Measurements from ENCODE around the gene TLK2. TPM values are rescaled to one million over a fixed set of nuclear protein-coding genes. Genes with fewer than 3 reads are reported as not detected.
"Not testable (repeated sequence)": the region's sequence is repeated elsewhere in the genome, so short reads cannot be mapped to it uniquely, and the experiment has no call there.

Gene TLK2
- total RNA-seq, 4 donors from 2014 or later = 25.4 to 47.8 (median 26.5) TPM

GRCh38 chr17:62601471-62601870, 122.8 kb downstream of the TLK2 start:
- H3K36me3 ChIP-seq = peaks cover 55% of the 10 kb centered on the region
- peaks cover 11% of the 10 kb centered on the region for H3K4me1 ChIP-seq
- no peak overlapping the region for H3K4me3 ChIP-seq
- TF ChIP-seq CTCF (IDR thresholded peaks at IDR 0.05) = no peak
- TF ChIP-seq POLR2AphosphoS5 (IDR thresholded peaks at IDR 0.05) = no peak
- TF ChIP-seq POLR2A (IDR thresholded peaks at IDR 0.05) = no peak
- TF ChIP-seq EP300 (IDR thresholded peaks at IDR 0.05) = no peak
- WGBS = 83% methylated on average over 2 of the region's 2 CpGs
- H3K27me3 ChIP-seq = no peaks in the 10 kb centered on the region
- DNase-seq (ENCODE audit: low spot score in 2 of 2) = no peak
- H3K27ac ChIP-seq = no peak overlapping the region
- H3K9me3 ChIP-seq = no peaks in the 10 kb centered on the region

GRCh38 chr17:62603783-62604182, 125.2 kb downstream of the TLK2 start:
- H3K27me3 ChIP-seq; H3K4me3 ChIP-seq; H3K9me3 ChIP-seq; DNase-seq (ENCODE audit: low spot score in 2 of 2); H3K27ac ChIP-seq: not testable (repeated sequence)
- 96% methylated on average over 6 of the region's 6 CpGs for WGBS
- H3K36me3 ChIP-seq = peaks cover 58% of the 10 kb centered on the region
- peaks cover 11% of the 10 kb centered on the region for H3K4me1 ChIP-seq

- H3K4me3 ChIP-seq = no peak overlapping the region
- WGBS = 96% methylated on average over 7 of the region's 7 CpGs
- DNase-seq (ENCODE audit: low spot score in 2 of 2) = no peak
- H3K4me1 ChIP-seq = peaks cover 6% of the 10 kb centered on the region
- H3K27me3 ChIP-seq = no peaks in the 10 kb centered on the region
- H3K36me3 ChIP-seq = peaks cover 62% of the 10 kb centered on the region
- H3K9me3 ChIP-seq = no peaks in the 10 kb centered on the region
- no peak for TF ChIP-seq EP300 (IDR thresholded peaks at IDR 0.05)
- no peak overlapping the region for H3K27ac ChIP-seq
Measured at GRCh38 chr17:62605588-62605987, 127.0 kb downstream of the TLK2 start.

- no peak for DNase-seq (ENCODE audit: low spot score in 2 of 2)
- H3K27me3 ChIP-seq = no peaks in the 10 kb centered on the region
- H3K4me1 ChIP-seq = no peaks in the 10 kb centered on the region
- no peaks in the 10 kb centered on the region for H3K9me3 ChIP-seq
- no peak overlapping the region for H3K27ac ChIP-seq
- TF ChIP-seq POLR2AphosphoS5 (IDR thresholded peaks at IDR 0.05) = no peak
- no peak for TF ChIP-seq POLR2A (IDR thresholded peaks at IDR 0.05)
- no peak for TF ChIP-seq EP300 (IDR thresholded peaks at IDR 0.05)
- no peak for TF ChIP-seq CTCF (IDR thresholded peaks at IDR 0.05)
- no peak overlapping the region for H3K4me3 ChIP-seq
- H3K36me3 ChIP-seq = peaks cover 61% of the 10 kb centered on the region
- WGBS = 84% methylated on average over 5 of the region's 5 CpGs
Measured at GRCh38 chr17:62611292-62611691, 132.7 kb downstream of the TLK2 start.

- no peak for TF ChIP-seq POLR2A (IDR thresholded peaks at IDR 0.05)
- TF ChIP-seq POLR2AphosphoS5 (IDR thresholded peaks at IDR 0.05) = no peak
- no peak for TF ChIP-seq CTCF (IDR thresholded peaks at IDR 0.05)
- TF ChIP-seq EP300 (IDR thresholded peaks at IDR 0.05) = no peak
- 88% methylated on average over 8 of the region's 8 CpGs for WGBS
- no peaks in the 10 kb centered on the region for H3K4me1 ChIP-seq
- no peaks in the 10 kb centered on the region for H3K27me3 ChIP-seq
- H3K36me3 ChIP-seq = peaks cover 58% of the 10 kb centered on the region
- H3K4me3 ChIP-seq = no peak overlapping the region
- DNase-seq (ENCODE audit: low spot score in 2 of 2) = no peak
- H3K27ac ChIP-seq = no peak overlapping the region
- H3K9me3 ChIP-seq = no peaks in the 10 kb centered on the region
Measured at GRCh38 chr17:62611728-62612127, 133.1 kb downstream of the TLK2 start.

- H3K4me1 ChIP-seq; H3K4me3 ChIP-seq; DNase-seq (ENCODE audit: low spot score in 2 of 2); H3K9me3 ChIP-seq; H3K27me3 ChIP-seq; H3K27ac ChIP-seq: not testable (repeated sequence)
- 91% methylated on average over 7 of the region's 12 CpGs for WGBS
- H3K36me3 ChIP-seq = peaks cover 58% of the 10 kb centered on the region
Measured at GRCh38 chr17:62612289-62612688, 133.7 kb downstream of the TLK2 start.

- H3K27me3 ChIP-seq; H3K27ac ChIP-seq; DNase-seq (ENCODE audit: low spot score in 2 of 2); H3K9me3 ChIP-seq; H3K4me1 ChIP-seq; H3K4me3 ChIP-seq: not testable (repeated sequence)
- H3K36me3 ChIP-seq = peaks cover 54% of the 10 kb centered on the region
- WGBS = 82% methylated on average over 4 of the region's 4 CpGs
Measured at GRCh38 chr17:62613095-62613494, 134.5 kb downstream of the TLK2 start.

All from suprapubic skin (tissue), 4 donors.